ENCODE data around the gene LENEP. TPM values are rescaled to one million over a fixed set of nuclear protein-coding genes. Genes with fewer than 3 reads are reported as not detected.

LENEP gene
- total and polyA plus RNA-seq, 2 donors (not counting 1 experiment from before 2014, with no cell fraction given) = not detected

GRCh38 chr1:154957091-154957657, 36.2 kb upstream of the LENEP start:
- peaks cover 16% of the 10 kb centered on the region for H3K4me1 ChIP-seq (ENCODE audit: control insufficient read depth, extremely low read depth, insufficient read depth, low read length)
- no peak overlapping the region for H3K4me2 ChIP-seq (ENCODE audit: extremely low read depth, insufficient read depth, low read length)
- peak overlapping the region; percentile 16 for H3K27ac ChIP-seq (ENCODE audit: insufficient read depth, low read length)
- peaks cover 5% of the 10 kb centered on the region for H3K36me3 ChIP-seq (ENCODE audit: control insufficient read depth, insufficient read depth, low read length)
- no peaks in the 10 kb centered on the region for H4K20me1 ChIP-seq (ENCODE audit: control insufficient read depth, extremely low read depth, insufficient read depth, low read length)
- H3K27me3 ChIP-seq (ENCODE audit: control insufficient read depth, insufficient read depth, low read length) = no peaks in the 10 kb centered on the region
- H2AFZ ChIP-seq (ENCODE audit: low read length) = no peak overlapping the region
- TF ChIP-seq EZH2 (IDR thresholded peaks at IDR 0.05; ENCODE audit: low read length, missing control alignments) (no peak), CTCF (conservative IDR thresholded peaks at IDR 0.05 in 1 of 2, IDR thresholded peaks at IDR 0.05 in 1 of 2; ENCODE audit: low read depth in 1 of 2, low read length in 2 of 2) (no peak)
- H3K9me3 ChIP-seq (ENCODE audit: control insufficient read depth, insufficient read depth, low read depth, low read length) = no peaks in the 10 kb centered on the region
- no peak overlapping the region for H3K4me3 ChIP-seq (replicated peaks in 1 of 4; ENCODE audit: control extremely low read depth in 1 of 4, insufficient read depth in 1 of 4, low read depth in 3 of 4, low read length in 4 of 4)
- DNase-seq (ENCODE audit: low read depth in 2 of 2) = peak in 1 of 2 donors; percentile 16
- peaks cover 11% of the 10 kb centered on the region for H3K79me2 ChIP-seq (ENCODE audit: control insufficient read depth, insufficient read depth, low read length)
- no peak overlapping the region for H3K9ac ChIP-seq (ENCODE audit: insufficient read depth, low read length)

- Histone ChIP-seq H2AFZ (ENCODE audit: low read length) (no peak overlapping the region), H3K36me3 (ENCODE audit: control insufficient read depth, insufficient read depth, low read length) (peaks cover 6% of the 10 kb centered on the region), H3K9me3 (ENCODE audit: control insufficient read depth, insufficient read depth, low read depth, low read length) (no peaks in the 10 kb centered on the region), H3K27ac (ENCODE audit: insufficient read depth, low read length) (no peak overlapping the region), H3K9ac (ENCODE audit: insufficient read depth, low read length) (no peak overlapping the region), H3K27me3 (ENCODE audit: control insufficient read depth, insufficient read depth, low read length) (no peaks in the 10 kb centered on the region), H3K79me2 (ENCODE audit: control insufficient read depth, insufficient read depth, low read length) (peaks cover 11% of the 10 kb centered on the region), H4K20me1 (ENCODE audit: control insufficient read depth, extremely low read depth, insufficient read depth, low read length) (no peaks in the 10 kb centered on the region), H3K4me3 (replicated peaks in 1 of 4; ENCODE audit: control extremely low read depth in 1 of 4, insufficient read depth in 1 of 4, low read depth in 3 of 4, low read length in 4 of 4) (no peak overlapping the region), H3K4me2 (ENCODE audit: extremely low read depth, insufficient read depth, low read length) (no peak overlapping the region), H3K4me1 (ENCODE audit: control insufficient read depth, extremely low read depth, insufficient read depth, low read length) (peaks cover 16% of the 10 kb centered on the region)
- TF ChIP-seq CTCF (conservative IDR thresholded peaks at IDR 0.05 in 1 of 2, IDR thresholded peaks at IDR 0.05 in 1 of 2; ENCODE audit: low read depth in 1 of 2, low read length in 2 of 2) (no peak), EZH2 (IDR thresholded peaks at IDR 0.05; ENCODE audit: low read length, missing control alignments) (no peak)
- no peak for DNase-seq (ENCODE audit: low read depth in 2 of 2)
These were observed 35.4 kb upstream of the LENEP start for GRCh38 chr1:154958036-154958435.

GRCh38 chr1:154958681-154959425, 34.5 kb upstream of the LENEP start:
- Histone ChIP-seq H3K79me2 (ENCODE audit: control insufficient read depth, insufficient read depth, low read length) (peaks cover 11% of the 10 kb centered on the region), H3K4me3 (replicated peaks in 1 of 4; ENCODE audit: control extremely low read depth in 1 of 4, insufficient read depth in 1 of 4, low read depth in 3 of 4, low read length in 4 of 4) (no peak overlapping the region), H3K9me3 (ENCODE audit: control insufficient read depth, insufficient read depth, low read depth, low read length) (no peaks in the 10 kb centered on the region), H3K4me1 (ENCODE audit: control insufficient read depth, extremely low read depth, insufficient read depth, low read length) (peaks cover 16% of the 10 kb centered on the region), H3K27ac (ENCODE audit: insufficient read depth, low read length) (no peak overlapping the region), H3K9ac (ENCODE audit: insufficient read depth, low read length) (no peak overlapping the region), H4K20me1 (ENCODE audit: control insufficient read depth, extremely low read depth, insufficient read depth, low read length) (no peaks in the 10 kb centered on the region), H3K36me3 (ENCODE audit: control insufficient read depth, insufficient read depth, low read length) (peaks cover 10% of the 10 kb centered on the region), H2AFZ (ENCODE audit: low read length) (no peak overlapping the region), H3K4me2 (ENCODE audit: extremely low read depth, insufficient read depth, low read length) (no peak overlapping the region), H3K27me3 (ENCODE audit: control insufficient read depth, insufficient read depth, low read length) (no peaks in the 10 kb centered on the region)
- DNase-seq (ENCODE audit: low read depth in 2 of 2) = no peak
- no peak for TF ChIP-seq CTCF (conservative IDR thresholded peaks at IDR 0.05 in 1 of 2, IDR thresholded peaks at IDR 0.05 in 1 of 2; ENCODE audit: low read depth in 1 of 2, low read length in 2 of 2)
- no peak for TF ChIP-seq EZH2 (IDR thresholded peaks at IDR 0.05; ENCODE audit: low read length, missing control alignments)
